ENCODE measurements around the gene TAOK3.

- TF ChIP-seq MAX (IDR thresholded peaks at IDR 0.05; ENCODE audit: insufficient read depth, insufficient read length), result no peak
- TF ChIP-seq JUN (IDR thresholded peaks at IDR 0.05; ENCODE audit: borderline replicate concordance, insufficient read depth, insufficient read length, low read depth), result no peak
- TF ChIP-seq, protein P1, sequence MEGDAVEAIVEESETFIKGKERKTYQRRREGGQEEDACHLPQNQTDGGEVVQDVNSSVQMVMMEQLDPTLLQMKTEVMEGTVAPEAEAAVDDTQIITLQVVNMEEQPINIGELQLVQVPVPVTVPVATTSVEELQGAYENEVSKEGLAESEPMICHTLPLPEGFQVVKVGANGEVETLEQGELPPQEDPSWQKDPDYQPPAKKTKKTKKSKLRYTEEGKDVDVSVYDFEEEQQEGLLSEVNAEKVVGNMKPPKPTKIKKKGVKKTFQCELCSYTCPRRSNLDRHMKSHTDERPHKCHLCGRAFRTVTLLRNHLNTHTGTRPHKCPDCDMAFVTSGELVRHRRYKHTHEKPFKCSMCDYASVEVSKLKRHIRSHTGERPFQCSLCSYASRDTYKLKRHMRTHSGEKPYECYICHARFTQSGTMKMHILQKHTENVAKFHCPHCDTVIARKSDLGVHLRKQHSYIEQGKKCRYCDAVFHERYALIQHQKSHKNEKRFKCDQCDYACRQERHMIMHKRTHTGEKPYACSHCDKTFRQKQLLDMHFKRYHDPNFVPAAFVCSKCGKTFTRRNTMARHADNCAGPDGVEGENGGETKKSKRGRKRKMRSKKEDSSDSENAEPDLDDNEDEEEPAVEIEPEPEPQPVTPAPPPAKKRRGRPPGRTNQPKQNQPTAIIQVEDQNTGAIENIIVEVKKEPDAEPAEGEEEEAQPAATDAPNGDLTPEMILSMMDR (IDR thresholded peaks at IDR 0.05; ENCODE audit: extremely low read depth in 1 of 2, insufficient read depth in 1 of 2, low read depth in 1 of 2, low read length in 2 of 2), result no peak
Observed at GRCh38 chr12:118398940-118399339, 26.2 kb upstream of the TAOK3 start.

All from endothelial cell of umbilical vein (primary cell).